Fibroblast of villous mesenchyme (primary cell): ENCODE results near the gene CYP2A13. TPM values are rescaled to one million over a fixed set of nuclear protein-coding genes. Genes with fewer than 3 reads are reported as not detected.
"Not testable (repeated sequence)": the region's sequence is repeated elsewhere in the genome, so short reads cannot be mapped to it uniquely, and the experiment has no call there.

Source experiments
- DNase-seq: peaks from one replicate; pipeline ENCODE4 v3.0.0-alpha.2; 2010; ENCODE audit warnings: low read depth
- H3K4me3 ChIP-seq: 2 replicates; pipeline ENCODE4 v1.5.1; 2011; ENCODE audit warnings: low read depth, mild to moderate bottlenecking, low read length
- total RNA-seq: library from RNA; depleted of rRNA; stranded (reverse); fragments of >200 nt; gene quantifications from 2 replicates; pipeline ENCODE4 v1.2.3, GENCODE V29; 2012
- TF ChIP-seq, protein P1 (sequence below): IDR thresholded peaks from 2 replicates; pipeline ENCODE4 v1.5.1; 2012; ENCODE audit warnings: low read depth, mild to moderate bottlenecking, low read length; ENCODE audit not compliant: insufficient read depth

Gene CYP2A13
- total RNA-seq, 1 donor = not detected

GRCh38 chr19:41106177-41106576 is 17.9 kb downstream of the CYP2A13 start:
- no peak overlapping the region for H3K4me3 ChIP-seq
- DNase-seq = no peak
- TF ChIP-seq, protein P1, sequence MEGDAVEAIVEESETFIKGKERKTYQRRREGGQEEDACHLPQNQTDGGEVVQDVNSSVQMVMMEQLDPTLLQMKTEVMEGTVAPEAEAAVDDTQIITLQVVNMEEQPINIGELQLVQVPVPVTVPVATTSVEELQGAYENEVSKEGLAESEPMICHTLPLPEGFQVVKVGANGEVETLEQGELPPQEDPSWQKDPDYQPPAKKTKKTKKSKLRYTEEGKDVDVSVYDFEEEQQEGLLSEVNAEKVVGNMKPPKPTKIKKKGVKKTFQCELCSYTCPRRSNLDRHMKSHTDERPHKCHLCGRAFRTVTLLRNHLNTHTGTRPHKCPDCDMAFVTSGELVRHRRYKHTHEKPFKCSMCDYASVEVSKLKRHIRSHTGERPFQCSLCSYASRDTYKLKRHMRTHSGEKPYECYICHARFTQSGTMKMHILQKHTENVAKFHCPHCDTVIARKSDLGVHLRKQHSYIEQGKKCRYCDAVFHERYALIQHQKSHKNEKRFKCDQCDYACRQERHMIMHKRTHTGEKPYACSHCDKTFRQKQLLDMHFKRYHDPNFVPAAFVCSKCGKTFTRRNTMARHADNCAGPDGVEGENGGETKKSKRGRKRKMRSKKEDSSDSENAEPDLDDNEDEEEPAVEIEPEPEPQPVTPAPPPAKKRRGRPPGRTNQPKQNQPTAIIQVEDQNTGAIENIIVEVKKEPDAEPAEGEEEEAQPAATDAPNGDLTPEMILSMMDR = no peak

DNA sequence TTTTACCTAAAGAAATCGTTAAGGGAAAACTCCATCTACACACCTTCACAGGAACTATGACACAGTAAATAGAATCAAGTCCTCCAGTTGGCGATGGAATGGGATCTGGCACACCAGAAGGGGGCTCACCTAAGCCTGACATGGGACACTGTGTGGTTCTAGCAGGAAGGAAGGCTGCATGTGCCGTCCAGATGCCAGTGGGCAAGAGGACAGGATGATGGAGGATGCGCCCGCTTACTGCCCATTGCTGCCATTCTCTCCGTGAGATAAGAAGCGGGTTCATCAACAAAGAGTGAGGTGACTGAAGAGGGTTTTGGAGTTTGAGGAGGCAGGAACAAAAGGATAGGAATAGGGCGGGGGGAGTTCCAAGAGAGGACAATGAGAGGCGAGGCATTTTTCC is 23.0 kb downstream of the CYP2A13 start:
- no peak overlapping the region for H3K4me3 ChIP-seq
- TF ChIP-seq, protein P1 = no peak
- no peak for DNase-seq

GRCh38 chr19:41111750-41112295 is 23.6 kb downstream of the CYP2A13 start:
- TF ChIP-seq, protein P1 = no peak
- DNase-seq = no peak
- H3K4me3 ChIP-seq = no peak overlapping the region

DNA sequence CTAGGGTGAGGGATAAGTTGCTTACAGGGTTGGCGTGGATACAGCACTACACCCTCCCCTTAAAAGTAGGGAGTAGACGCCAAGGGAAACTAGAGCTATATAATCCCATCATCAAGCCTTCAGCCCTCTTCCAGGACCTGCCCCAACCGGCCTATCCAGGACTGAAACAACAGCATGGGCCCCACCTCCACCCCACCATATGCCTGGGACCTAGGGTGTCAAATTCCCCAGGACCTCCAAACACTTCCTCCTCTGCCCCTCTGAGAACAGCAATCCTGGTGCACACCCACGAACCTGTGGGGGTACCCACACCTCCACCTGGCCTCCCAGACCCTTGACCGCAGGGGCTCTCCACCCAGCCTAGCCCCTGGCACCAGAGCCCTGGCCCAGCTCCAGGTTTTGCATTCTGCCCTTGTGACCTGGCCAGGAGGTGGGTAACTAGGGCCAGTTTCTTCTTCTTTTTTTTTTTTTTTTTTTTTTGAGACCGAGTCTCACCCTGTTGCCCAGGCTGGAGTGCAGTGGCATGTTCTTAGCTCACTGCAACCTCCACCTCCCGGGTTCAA is 24.6 kb downstream of the CYP2A13 start:
- no peak for DNase-seq
- TF ChIP-seq, protein P1 = no peak
- H3K4me3 ChIP-seq = no peak overlapping the region

- DNase-seq = no peak
- TF ChIP-seq, protein P1 = no peak
- no peak within 1 kb of the TSS for H3K4me3 ChIP-seq
These were observed 25.9 kb downstream of the CYP2A13 start, which contains the start of gene CYP2F1 for GRCh38 chr19:41114132-41114531. Gene CYP2F1, plus strand, starts transcription at chr19:41114432. Its CDS starts 1,757 bp downstream, at chr19:41116189.

GRCh38 chr19:41116261-41116660 is 28.0 kb downstream of the CYP2A13 start:
- H3K4me3 ChIP-seq = no peak overlapping the region
- no peak for DNase-seq
- TF ChIP-seq, protein P1 = no peak

DNA sequence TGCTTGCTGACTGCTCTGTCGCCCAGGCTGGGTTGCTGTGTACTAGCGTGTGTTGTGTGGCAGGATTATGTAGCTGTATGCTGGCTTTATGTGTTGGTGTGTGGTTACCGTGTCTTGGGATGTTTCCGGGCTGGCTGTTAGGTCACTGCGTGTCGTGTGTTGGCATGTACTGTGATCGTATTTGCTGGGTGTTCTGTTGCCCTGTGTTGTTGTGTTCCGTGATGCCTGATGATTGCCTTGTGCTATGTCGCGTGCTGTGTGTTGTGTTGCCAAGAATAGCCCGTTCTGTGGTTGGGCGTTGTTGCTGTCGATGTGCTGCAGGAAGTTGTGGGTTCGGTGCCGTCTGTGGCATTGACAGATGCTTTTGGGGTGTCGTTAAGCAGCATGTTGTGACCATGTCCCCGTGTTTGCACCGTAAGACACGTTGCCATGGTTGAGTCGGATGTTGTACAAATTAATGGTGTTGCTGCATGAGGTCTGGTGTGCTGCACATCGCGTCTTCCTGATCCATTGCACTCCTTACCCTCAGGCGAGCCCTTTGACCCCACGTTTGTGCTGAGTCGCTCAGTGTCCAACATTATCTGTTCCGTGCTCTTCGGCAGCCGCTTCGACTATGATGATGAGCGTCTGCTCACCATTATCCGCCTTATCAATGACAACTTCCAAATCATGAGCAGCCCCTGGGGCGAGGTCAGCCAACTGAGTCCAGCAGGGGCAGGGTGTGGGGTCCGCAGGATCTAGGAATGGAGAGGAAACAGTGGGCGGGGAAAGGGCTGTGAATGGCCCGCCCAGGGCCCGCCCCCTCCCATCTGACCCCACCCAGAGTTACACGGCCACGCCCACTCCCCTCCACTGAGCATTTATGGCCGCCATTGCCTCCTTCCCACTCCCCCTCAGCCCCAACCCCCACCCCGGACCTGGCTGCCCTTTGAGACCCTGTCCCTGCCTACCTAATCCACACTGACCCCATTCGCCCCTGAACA is 33.0 kb downstream of the CYP2A13 start:
- DNase-seq, H3K4me3 ChIP-seq: not testable (repeated sequence)

DNA sequence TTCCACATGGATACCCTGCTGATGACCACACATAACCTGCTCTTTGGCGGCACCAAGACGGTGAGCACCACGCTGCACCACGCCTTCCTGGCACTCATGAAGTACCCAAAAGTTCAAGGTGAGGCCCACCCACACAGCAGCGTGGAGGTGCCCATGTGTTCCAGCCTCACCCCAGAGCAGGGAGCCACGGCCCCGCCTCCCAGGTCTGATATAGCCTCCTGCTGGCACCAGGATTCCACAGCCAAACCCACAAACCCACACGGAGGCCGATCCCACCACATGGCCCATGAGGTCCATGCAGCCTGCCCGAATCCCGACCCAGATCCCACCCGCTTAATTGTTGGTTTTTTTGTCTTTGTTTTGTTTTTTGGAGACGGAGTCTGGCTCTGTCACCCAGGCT is 34.6 kb downstream of the CYP2A13 start:
- not testable (repeated sequence) for DNase-seq

More for the DNA sequence above, 34.6 kb downstream of the CYP2A13 start:
- not testable (repeated sequence) for H3K4me3 ChIP-seq
